Vagina (tissue), 2 donors: ENCODE data around the gene EVPL. TPM values are rescaled to one million over a fixed set of nuclear protein-coding genes. Genes with fewer than 3 reads are reported as not detected.
"Not testable (repeated sequence)": the region's sequence is repeated elsewhere in the genome, so short reads cannot be mapped to it uniquely, and the experiment has no call there.

Experiments
- DNase-seq, 2 donors: peaks; one replicate each; pipeline ENCODE4 v3.0.0-alpha.2; 2017; ENCODE audit errors: extremely low spot score in 2 of 2
- H3K27ac ChIP-seq: fragments of 200-600 bp; sonication (generic); one replicate; pipeline ENCODE4 v1.5.1; 2019
- H3K27me3 ChIP-seq: fragments of 200-600 bp; sonication (generic); one replicate; pipeline ENCODE4 v1.5.1; 2019
- H3K36me3 ChIP-seq, 2 donors: fragments of 200-600 bp; sonication (generic); one replicate each; pipeline ENCODE4 v1.5.1; 2017 to 2019
- H3K4me1 ChIP-seq: fragments of 200-600 bp; sonication (generic); one replicate; pipeline ENCODE4 v1.5.1; 2019
- H3K4me3 ChIP-seq, 2 donors: fragments of 200-600 bp; sonication (generic); 1 replicate in 1 of 2; 2 replicates in 1 of 2; pipeline ENCODE4 v1.5.1; 2016 to 2019
- H3K9me3 ChIP-seq: fragments of 200-600 bp; sonication (generic); one replicate; pipeline ENCODE4 v1.5.1; 2019
- CTCF ChIP-seq, 3 experiments: fragments of 450-650 bp in 2 of 3; fragments of 200-600 bp in 1 of 3; sonication (generic) in 1 of 3; IDR thresholded peaks; one replicate each; pipeline ENCODE4 v1.5.1; 2017 to 2019; ENCODE audit warnings: antibody characterized with exemption in 3 of 3, mild to moderate bottlenecking in 2 of 3, moderate library complexity in 2 of 3
- POLR2A ChIP-seq, 2 donors: fragments of 450-650 bp; IDR thresholded peaks; one replicate each; pipeline ENCODE4 v1.6.1; 2017; ENCODE audit warnings: antibody characterized with exemption in 2 of 2, mild to moderate bottlenecking in 2 of 2, moderate library complexity in 2 of 2
- POLR2AphosphoS5 ChIP-seq, 2 donors: sonication (generic); formaldehyde crosslinking; IDR thresholded peaks; one replicate each; pipeline ENCODE4 v1.9.0; 2017; ENCODE audit warnings: antibody characterized with exemption in 2 of 2, mild to moderate bottlenecking in 2 of 2, low read depth in 1 of 2; ENCODE audit not compliant: insufficient read depth in 1 of 2
- intact Hi-C: fragments of 100-400 bp; cut with DNase I; formaldehyde crosslinking; loops from one replicate; pipeline ENCODE4 v1.15.1; 2023
- total RNA-seq: library from RNA; depleted of rRNA; stranded (reverse); fragments of >200 nt; gene quantifications from one replicate; pipeline ENCODE4 v1.2.3, GENCODE V29; 2016

The EVPL gene
- total RNA-seq, 1 donor from 2014 or later, result 115 TPM

GRCh38 chr17:76049836-76050537, 22.9 kb upstream of the EVPL start:
- Histone ChIP-seq H3K36me3 (peaks cover 0 to 77% of the 10 kb centered on the region in 2 donors), H3K27me3 (no peaks in the 10 kb centered on the region), H3K4me3 (no peak overlapping the region), H3K9me3 (no peaks in the 10 kb centered on the region), H3K4me1 (peaks cover 13% of the 10 kb centered on the region), H3K27ac (no peak overlapping the region)
- intact Hi-C loops, result no loop called here
- TF ChIP-seq POLR2AphosphoS5 (IDR thresholded peaks at IDR 0.05; ENCODE audit: insufficient read depth in 1 of 2, low read depth in 1 of 2), result no peak
- TF ChIP-seq POLR2A (IDR thresholded peaks at IDR 0.05), result no peak
- TF ChIP-seq CTCF (IDR thresholded peaks at IDR 0.05), result no peak
- no peak for DNase-seq

- no peak overlapping the region for H3K4me3 ChIP-seq
- H3K9me3 ChIP-seq, result no peaks in the 10 kb centered on the region
- intact Hi-C loops, result no loop called here
- TF ChIP-seq CTCF (IDR thresholded peaks at IDR 0.05), result no peak
- no peak for TF ChIP-seq POLR2AphosphoS5 (IDR thresholded peaks at IDR 0.05; ENCODE audit: insufficient read depth in 1 of 2, low read depth in 1 of 2)
- TF ChIP-seq POLR2A (IDR thresholded peaks at IDR 0.05), result no peak
- H3K4me1 ChIP-seq, result peaks cover 13% of the 10 kb centered on the region
- peaks cover 0 to 78% of the 10 kb centered on the region in 2 donors for H3K36me3 ChIP-seq
- no peak for DNase-seq
- H3K27ac ChIP-seq, result no peak overlapping the region
- no peaks in the 10 kb centered on the region for H3K27me3 ChIP-seq
Measured at GRCh38 chr17:76049239-76049638, 22.1 kb upstream of the EVPL start.

- H3K36me3 ChIP-seq, result peaks cover 0 to 78% of the 10 kb centered on the region in 2 donors
- TF ChIP-seq POLR2AphosphoS5 (IDR thresholded peaks at IDR 0.05; ENCODE audit: insufficient read depth in 1 of 2, low read depth in 1 of 2), result no peak
- no peak for TF ChIP-seq CTCF (IDR thresholded peaks at IDR 0.05)
- no peak for TF ChIP-seq POLR2A (IDR thresholded peaks at IDR 0.05)
- H3K4me1 ChIP-seq, result peaks cover 13% of the 10 kb centered on the region
- intact Hi-C loops, result no loop called here
- no peaks in the 10 kb centered on the region for H3K27me3 ChIP-seq
- no peak overlapping the region for H3K27ac ChIP-seq
- H3K9me3 ChIP-seq, result no peaks in the 10 kb centered on the region
- no peak overlapping the region for H3K4me3 ChIP-seq
- DNase-seq, result no peak
Measured at GRCh38 chr17:76048711-76049110, 21.6 kb upstream of the EVPL start.

GRCh38 chr17:76048025-76048605, 21.0 kb upstream of the EVPL start:
- intact Hi-C loops, result no loop called here
- Histone ChIP-seq H3K4me3 (no peak overlapping the region), H3K4me1 (peaks cover 13% of the 10 kb centered on the region), H3K9me3 (no peaks in the 10 kb centered on the region), H3K27ac (no peak overlapping the region), H3K27me3 (no peaks in the 10 kb centered on the region), H3K36me3 (peaks cover 0 to 78% of the 10 kb centered on the region in 2 donors)
- DNase-seq, result no peak
- TF ChIP-seq CTCF (IDR thresholded peaks at IDR 0.05) (no peak), POLR2AphosphoS5 (IDR thresholded peaks at IDR 0.05; ENCODE audit: insufficient read depth in 1 of 2, low read depth in 1 of 2) (no peak), POLR2A (IDR thresholded peaks at IDR 0.05) (no peak)

- H3K4me1 ChIP-seq, result peaks cover 6% of the 10 kb centered on the region
- no peak overlapping the region for H3K27ac ChIP-seq
- DNase-seq, result no peak
- H3K27me3 ChIP-seq, result no peaks in the 10 kb centered on the region
- no peak overlapping the region for H3K4me3 ChIP-seq
- peaks cover under 1 to 92% of the 10 kb centered on the region in 2 donors for H3K36me3 ChIP-seq
- TF ChIP-seq CTCF (IDR thresholded peaks at IDR 0.05) (no peak), POLR2A (IDR thresholded peaks at IDR 0.05) (no peak), POLR2AphosphoS5 (IDR thresholded peaks at IDR 0.05; ENCODE audit: insufficient read depth in 1 of 2, low read depth in 1 of 2) (no peak)
- H3K9me3 ChIP-seq, result no peaks in the 10 kb centered on the region
- intact Hi-C loops, result no loop called here
Measured at GRCh38 chr17:76046064-76046463, 19.0 kb upstream of the EVPL start.

GRCh38 chr17:76044475-76045007, 17.4 kb upstream of the EVPL start:
- H3K9me3 ChIP-seq, H3K27ac ChIP-seq, H3K4me1 ChIP-seq, DNase-seq, H3K4me3 ChIP-seq, intact Hi-C loops, H3K27me3 ChIP-seq: not testable (repeated sequence)
- H3K36me3 ChIP-seq, result peaks cover 4 to 94% of the 10 kb centered on the region in 2 donors

GRCh38 chr17:76042868-76043267, 15.8 kb upstream of the EVPL start:
- H3K4me3 ChIP-seq, intact Hi-C loops, H3K4me1 ChIP-seq, H3K27me3 ChIP-seq, H3K27ac ChIP-seq, H3K9me3 ChIP-seq, DNase-seq: not testable (repeated sequence)
- peaks cover 4 to 97% of the 10 kb centered on the region in 2 donors for H3K36me3 ChIP-seq
